GM21367 (cell line): ENCODE results near the gene GCAT.
"Not testable (repeated sequence)": the region's sequence is repeated elsewhere in the genome, so short reads cannot be mapped to it uniquely, and the experiment has no call there.

Source experiments
- ATAC-seq: cut with Tn5 transposase; IDR thresholded peaks from one replicate; pipeline ENCODE4 v1.9.1; 2021; ENCODE audit not compliant: unreplicated experiment

Gene GCAT

GRCh38 chr22:37781434-37782059 is 26.2 kb upstream of the GCAT start:
- no peak for ATAC-seq

DNA sequence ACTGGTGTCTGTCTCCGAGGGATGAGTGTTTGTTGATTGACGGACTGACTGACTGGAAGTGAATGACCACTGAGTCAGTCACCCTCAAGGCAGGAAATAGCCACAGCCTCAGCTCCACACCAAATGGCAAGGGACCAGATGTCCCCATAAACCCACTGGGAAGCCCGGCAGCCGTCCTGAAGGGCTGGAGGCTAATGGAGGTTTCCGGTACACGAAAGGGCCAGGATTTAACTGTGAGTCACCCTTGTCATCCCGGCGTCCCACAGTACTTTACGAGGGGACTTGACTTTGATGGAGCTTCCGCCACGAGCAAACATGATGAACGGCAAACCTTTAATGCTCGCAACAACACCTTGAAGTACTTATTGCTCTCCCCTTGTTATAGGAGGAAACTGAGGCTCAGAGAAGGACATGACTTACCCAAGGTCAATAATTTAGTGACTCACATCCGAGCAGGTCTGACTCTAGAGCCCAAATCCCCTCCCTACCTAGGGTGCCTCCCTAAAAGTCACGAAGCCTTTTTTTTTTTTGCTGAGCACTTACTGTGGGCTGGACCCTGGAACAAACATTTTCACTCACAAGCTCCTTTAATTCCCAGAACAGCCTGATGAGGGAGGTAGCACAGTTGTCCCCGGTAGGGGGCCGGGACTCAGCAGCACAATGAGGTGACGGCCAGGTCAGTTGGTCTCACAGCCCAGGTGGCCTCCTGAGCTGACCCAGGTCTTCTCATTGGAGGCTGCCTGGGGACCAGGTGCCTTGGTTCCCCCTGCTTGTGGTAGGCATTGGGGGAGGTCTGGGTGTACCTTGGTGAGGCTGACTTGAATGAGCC is 25.2 kb upstream of the GCAT start:
- no peak for ATAC-seq

- no peak for ATAC-seq
These were observed 22.8 kb upstream of the GCAT start for GRCh38 chr22:37784829-37785495.

GRCh38 chr22:37790234-37790633 is 17.5 kb upstream of the GCAT start:
- ATAC-seq: no peak

DNA sequence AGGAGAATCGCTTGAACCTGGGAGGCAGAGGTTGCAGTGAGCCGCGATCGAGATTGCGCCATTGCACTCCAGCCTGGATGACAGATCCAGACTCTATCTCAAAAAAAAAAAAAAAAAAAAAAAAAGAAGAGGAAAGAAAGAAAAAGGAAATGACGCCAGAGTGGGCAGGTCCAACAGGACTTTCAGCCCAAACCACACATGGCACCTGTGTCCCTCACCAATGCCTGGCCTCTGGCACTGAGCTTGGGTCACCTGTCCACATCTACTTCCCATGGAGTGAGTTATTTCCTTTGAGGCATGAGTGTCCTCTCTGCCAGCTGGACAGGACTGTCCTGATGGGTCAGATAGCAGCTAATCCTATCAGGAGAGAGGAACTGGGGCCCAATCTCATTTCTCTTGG is 15.2 kb upstream of the GCAT start:
- no peak for ATAC-seq

- no peak for ATAC-seq
These were observed 13.4 kb upstream of the GCAT start for GRCh38 chr22:37794376-37794775.

GRCh38 chr22:37796079-37796478 is 11.7 kb upstream of the GCAT start:
- no peak for ATAC-seq

GRCh38 chr22:37797259-37797658 is 10.5 kb upstream of the GCAT start:
- not testable (repeated sequence) for ATAC-seq

- ATAC-seq: no peak
These were observed 9.7 kb upstream of the GCAT start for GRCh38 chr22:37797874-37798500.

DNA sequence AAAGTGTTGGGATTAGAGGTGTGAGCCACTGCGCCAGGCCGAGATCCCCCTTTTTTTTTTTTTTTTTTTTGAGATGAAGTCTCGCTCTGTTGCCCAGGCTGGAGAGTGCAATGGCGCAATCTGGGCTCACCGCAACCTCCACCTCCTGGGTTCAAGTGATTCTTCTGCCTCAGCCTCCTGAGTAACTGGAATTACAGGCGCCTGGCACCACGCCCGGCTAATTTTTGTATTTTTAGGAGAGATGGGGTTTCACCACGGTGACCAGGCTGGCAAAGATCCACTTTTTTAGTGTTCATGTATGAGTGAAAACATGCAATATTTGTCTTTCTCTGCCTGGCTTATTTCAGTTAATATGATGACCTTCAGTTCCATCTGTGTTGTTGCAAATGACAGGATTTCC is 7.8 kb upstream of the GCAT start:
- not testable (repeated sequence) for ATAC-seq

GRCh38 chr22:37801946-37802309 is 5.8 kb upstream of the GCAT start:
- ATAC-seq: no peak

DNA sequence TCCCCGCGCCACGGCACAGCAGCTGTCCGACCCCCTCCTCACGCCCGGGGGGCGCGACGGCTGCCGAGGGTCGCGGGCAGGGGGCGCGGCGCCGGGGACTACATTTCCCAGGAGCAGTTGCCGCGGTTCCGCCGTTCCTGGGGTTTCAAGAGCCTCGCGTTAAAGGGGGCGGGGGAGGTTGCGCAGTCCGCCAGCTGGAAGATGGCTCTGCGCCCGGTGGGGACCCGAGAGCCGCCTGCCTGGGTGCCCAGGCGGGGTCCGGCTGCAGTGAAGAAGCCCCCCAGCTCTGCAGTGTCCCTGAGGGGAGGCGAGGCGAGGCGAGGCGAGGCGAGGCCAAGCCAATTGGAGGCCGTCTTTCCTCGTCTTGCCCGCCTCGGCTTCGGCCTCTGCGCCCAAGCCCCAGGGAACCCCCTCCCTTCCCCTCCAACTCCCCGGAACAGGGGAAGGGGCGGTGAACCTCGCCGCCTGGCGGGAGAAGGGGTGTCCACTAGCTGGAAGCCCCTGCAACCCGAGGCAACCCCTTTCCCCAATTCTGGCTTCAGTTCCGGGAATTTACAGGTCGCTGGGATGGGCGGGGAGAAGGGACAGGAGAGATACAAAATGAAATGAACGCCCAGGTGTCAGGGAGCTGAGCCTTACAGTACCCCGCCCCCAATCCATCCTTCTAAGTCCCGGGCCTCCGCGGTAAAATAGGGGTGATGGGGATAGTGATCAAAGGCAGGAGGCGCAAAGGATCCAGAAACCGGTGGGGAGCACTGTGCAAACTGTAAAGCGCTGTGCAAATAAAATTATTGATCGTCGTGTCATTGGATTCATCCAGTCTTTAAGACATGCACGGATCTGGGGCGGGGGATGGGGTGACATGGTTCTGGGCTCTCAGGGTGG is 5.2 kb upstream of the GCAT start:
- no peak for ATAC-seq

- ATAC-seq: no peak
These were observed 4.5 kb upstream of the GCAT start for GRCh38 chr22:37803195-37803638.

DNA sequence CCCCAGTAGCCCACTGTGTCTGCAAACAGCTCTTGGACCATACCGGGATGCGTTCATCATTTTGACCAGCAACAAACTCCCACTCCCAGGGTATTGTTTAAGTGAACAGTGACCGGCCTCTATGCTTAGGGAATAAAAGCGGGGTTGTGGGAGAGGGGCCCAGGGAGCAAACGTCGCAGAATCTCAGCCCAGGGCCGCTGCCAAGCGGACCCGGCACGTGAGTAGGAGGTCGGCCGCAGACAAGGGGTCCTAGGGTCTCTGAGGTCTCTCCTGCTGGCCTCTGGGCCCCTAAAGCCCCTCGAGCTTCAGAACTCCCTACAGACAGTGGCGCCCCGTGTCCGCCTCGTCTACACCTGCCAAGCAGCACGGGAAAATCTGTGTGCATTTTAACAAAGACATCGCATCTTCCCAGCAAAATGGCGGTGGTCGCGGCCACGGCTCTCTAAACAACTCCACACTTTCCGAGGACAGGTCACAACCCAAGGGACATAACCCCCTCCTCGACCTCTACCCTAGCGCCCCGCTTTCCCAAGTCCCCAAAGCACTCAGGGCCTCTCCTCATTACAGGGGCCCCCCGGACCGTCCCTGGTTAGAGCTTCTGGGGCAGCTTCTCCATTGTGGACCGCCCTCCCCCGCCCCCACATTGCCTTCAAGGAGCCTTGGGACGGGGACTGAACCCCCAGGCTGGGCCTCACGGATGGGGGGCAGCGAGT is 3.9 kb upstream of the GCAT start:
- no peak for ATAC-seq

DNA sequence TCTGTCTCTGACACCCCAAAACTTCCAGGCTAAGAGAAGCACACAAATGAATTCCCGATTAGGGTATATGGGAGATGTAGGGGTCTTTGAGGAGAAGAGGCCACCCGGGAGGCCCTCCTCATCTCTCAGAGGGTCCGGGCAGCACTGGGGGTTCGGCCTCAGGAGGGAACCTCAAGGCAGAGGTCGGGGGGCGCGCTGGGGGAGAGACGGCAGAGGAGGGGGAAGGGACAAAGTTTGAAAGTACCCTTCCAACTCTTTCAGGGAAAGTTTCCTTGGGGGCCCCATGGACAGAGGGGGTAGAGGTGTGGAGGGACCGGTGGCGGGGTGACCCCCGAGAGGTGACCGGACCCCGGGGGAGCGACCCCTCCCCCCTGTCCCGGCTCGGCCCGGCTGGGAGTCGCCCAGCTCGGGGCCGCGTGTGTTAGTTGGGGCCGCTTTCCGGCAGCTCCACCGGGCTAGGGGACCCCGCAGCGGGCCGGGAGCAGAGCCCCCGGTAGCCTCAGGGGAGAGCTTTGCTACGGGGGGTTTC is 3.3 kb upstream of the GCAT start:
- no peak for ATAC-seq

- no peak for ATAC-seq
These were observed 2.6 kb upstream of the GCAT start for GRCh38 chr22:37804881-37805809.

DNA sequence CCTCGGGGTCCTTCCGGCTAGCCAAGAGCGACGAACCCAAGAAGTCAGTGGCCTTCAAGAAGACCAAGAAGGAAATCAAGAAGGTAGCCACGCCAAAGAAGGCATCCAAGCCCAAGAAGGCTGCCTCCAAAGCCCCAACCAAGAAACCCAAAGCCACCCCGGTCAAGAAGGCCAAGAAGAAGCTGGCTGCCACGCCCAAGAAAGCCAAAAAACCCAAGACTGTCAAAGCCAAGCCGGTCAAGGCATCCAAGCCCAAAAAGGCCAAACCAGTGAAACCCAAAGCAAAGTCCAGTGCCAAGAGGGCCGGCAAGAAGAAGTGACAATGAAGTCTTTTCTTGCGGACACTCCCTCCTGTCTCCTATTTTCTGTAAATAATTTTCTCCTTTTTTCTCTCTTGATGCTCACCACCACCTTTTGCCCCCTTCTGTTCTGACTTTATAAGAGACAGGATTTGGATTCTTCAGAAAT is 1.9 kb upstream of the GCAT start:
- ATAC-seq: no peak
